Heart right ventricle (tissue), 16 donors: ENCODE results near the gene RAB11FIP5. TPM values are rescaled to one million over a fixed set of nuclear protein-coding genes. Genes with fewer than 3 reads are reported as not detected.
A peak's percentile ranks its signal among the peaks of the same experiment; 100 is the strongest.

ENCODE experiments used
- ATAC-seq, 8 donors: fragments of 200-7000 bp; cut with Tn5 transposase; one replicate each; pipeline ENCODE4 v1.9.1; 2020; ENCODE audit warnings: mild to moderate bottlenecking in 8 of 8, moderate library complexity in 8 of 8, moderate number of reproducible peaks in 1 of 8
- DNase-seq, 2 donors: peaks; one replicate each; pipeline ENCODE4 v3.0.0-alpha.2; 2020
- H3K27ac ChIP-seq, 10 donors: fragments of 200-600 bp; sonication (generic) in 2 of 10; one replicate each; pipeline versions ENCODE4 v1.5.0 to v1.8.0; 2020 to 2022; ENCODE audit warnings: mild to moderate bottlenecking in 3 of 10
- H3K27me3 ChIP-seq, 7 donors: fragments of 200-600 bp; one replicate each; pipeline ENCODE4 v1.8.0; 2021 to 2022; ENCODE audit warnings: mild to moderate bottlenecking in 2 of 7
- H3K36me3 ChIP-seq, 9 donors: fragments of 200-600 bp; sonication (generic) in 1 of 9; one replicate each; pipeline versions ENCODE4 v1.5.0 to v1.8.0; 2020 to 2022; ENCODE audit warnings: mild to moderate bottlenecking in 2 of 9
- H3K4me1 ChIP-seq, 9 donors: fragments of 200-600 bp; sonication (generic) in 1 of 9; one replicate each; pipeline versions ENCODE4 v1.5.0 to v1.8.0; 2020 to 2022; ENCODE audit warnings: mild to moderate bottlenecking in 4 of 9
- H3K4me3 ChIP-seq, 10 donors: fragments of 200-600 bp; sonication (generic) in 2 of 10; one replicate each; pipeline versions ENCODE4 v1.5.0 to v1.8.0; 2020 to 2022; ENCODE audit warnings: mild to moderate bottlenecking in 7 of 10, moderate library complexity in 2 of 10
- H3K9me3 ChIP-seq, 11 donors: fragments of 200-600 bp in 10 of 11; sonication (generic) in 2 of 11; one replicate each; pipeline versions ENCODE4 v1.5.0 to v1.8.0; 2013 to 2022; ENCODE audit warnings: mild to moderate bottlenecking in 2 of 11, control low read depth in 1 of 11, moderate library complexity in 1 of 11
- WGBS, 2 donors: extraction: QIAGEN DNeasy Blood & Tissue Kit; methylation state at CpG; one replicate each; pipeline ENCODE4 v1.1.7; 2013; ENCODE audit warnings: inconsistent platforms in 1 of 2; 5-methylcytosine and 5-hydroxymethylcytosine counted together
- intact Hi-C, 10 donors: fragments of 100-400 bp; cut with DNase I; formaldehyde crosslinking; loops; one replicate each; pipeline versions ENCODE4 v1.11.1 to v1.14.2; 2022
- polyA plus RNA-seq, 2 donors: library from polyadenylated mRNA; stranded (reverse); fragments of 200-250 nt; gene quantifications; one replicate each; pipeline ENCODE4 v1.2.3, GENCODE V29; 2013
- total RNA-seq, 10 donors: library from RNA; stranded (reverse); fragmentation: NEBNext Ultra II Directional in 3 of 10; extraction: Animal tissue kit (Norgen Biotek cat#: 25700) in 3 of 10; gene quantifications; one replicate each; pipeline versions ENCODE4 v1.2.1 to v1.2.4, GENCODE V29; 2021 to 2023
- TF ChIP-seq, protein P1 (sequence below), 9 donors: fragments of 200-600 bp; sonication (generic) in 2 of 9; IDR thresholded peaks; one replicate each; pipeline versions ENCODE4 v1.5.0 to v1.8.0; 2021 to 2022; ENCODE audit warnings: antibody characterized with exemption in 9 of 9, mild to moderate bottlenecking in 5 of 9, moderate library complexity in 1 of 9
- donor health status: Arrhythmogenic right ventricular cardiomyopathy.
- donor health status: ischemic (EF 13 %, LVEDD 7.1; RV severe dilation, severe dysfunction).
- donor health status: healthy with polysubstance abuse.
- donor health status: DM: no; HTN: yes; CAD: no.
- donor health status: DM: no; HTN: no; CAD: no.
- donor health status: ischemic (EF 25% LVEDD 6.9; RV normal size, moderate dysfunction).
- donor health status: ischemic (EF 25% LVEDD 5.7; RV mildly dilated, moderate dysfunction).
- donor health status: healthy.
- donor health status: DM: yes; HTN: yes; CAD: no.
- donor health status: Ischemic cardiomyopathy.
- donor health status: ischemic (EF 35%, LVEDD 5.7; RV mildly dilated, moderate dysfunction).
- donor health status: nonischemic (EF 11% LVEDD 7.7; RV severe dilation, severe dysfunction).
- donor health status: DM: yes; HTN: yes; CAD: no.
- donor health status: PGD.
- donor health status: ischemic (EF 29% LVEDD 5.4; RV normal size, mild dysfunction).
- donor health status: nonischemic (EF 23%, LVEDD 6.1; RV moderate dilation, normal function).

Gene RAB11FIP5
- total and polyA plus RNA-seq, 12 donors: 6.8 to 30.4 (median 22.3) TPM

- H3K4me1 ChIP-seq: peaks cover 5 to 56% (median 35%) of the 10 kb centered on the region in 9 donors
- no peaks in the 10 kb centered on the region for H3K27me3 ChIP-seq
- no peak for DNase-seq
- intact Hi-C loops: no loop called here
- 63 to 80% methylated on average over 2 of the region's 2 CpGs for WGBS, 2 donors
- H3K4me3 ChIP-seq: no peak overlapping the region
- no peaks in the 10 kb centered on the region for H3K9me3 ChIP-seq
- H3K36me3 ChIP-seq: no peaks in the 10 kb centered on the region
- peak overlapping the region in 1 of 10 donors; percentile 5 for H3K27ac ChIP-seq
- TF ChIP-seq, protein P1, sequence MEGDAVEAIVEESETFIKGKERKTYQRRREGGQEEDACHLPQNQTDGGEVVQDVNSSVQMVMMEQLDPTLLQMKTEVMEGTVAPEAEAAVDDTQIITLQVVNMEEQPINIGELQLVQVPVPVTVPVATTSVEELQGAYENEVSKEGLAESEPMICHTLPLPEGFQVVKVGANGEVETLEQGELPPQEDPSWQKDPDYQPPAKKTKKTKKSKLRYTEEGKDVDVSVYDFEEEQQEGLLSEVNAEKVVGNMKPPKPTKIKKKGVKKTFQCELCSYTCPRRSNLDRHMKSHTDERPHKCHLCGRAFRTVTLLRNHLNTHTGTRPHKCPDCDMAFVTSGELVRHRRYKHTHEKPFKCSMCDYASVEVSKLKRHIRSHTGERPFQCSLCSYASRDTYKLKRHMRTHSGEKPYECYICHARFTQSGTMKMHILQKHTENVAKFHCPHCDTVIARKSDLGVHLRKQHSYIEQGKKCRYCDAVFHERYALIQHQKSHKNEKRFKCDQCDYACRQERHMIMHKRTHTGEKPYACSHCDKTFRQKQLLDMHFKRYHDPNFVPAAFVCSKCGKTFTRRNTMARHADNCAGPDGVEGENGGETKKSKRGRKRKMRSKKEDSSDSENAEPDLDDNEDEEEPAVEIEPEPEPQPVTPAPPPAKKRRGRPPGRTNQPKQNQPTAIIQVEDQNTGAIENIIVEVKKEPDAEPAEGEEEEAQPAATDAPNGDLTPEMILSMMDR (IDR thresholded peaks at IDR 0.05): no peak
- ATAC-seq: no peak
Measured at GRCh38 chr2:73103018-73103542, 9.7 kb downstream of the RAB11FIP5 start.

DNA sequence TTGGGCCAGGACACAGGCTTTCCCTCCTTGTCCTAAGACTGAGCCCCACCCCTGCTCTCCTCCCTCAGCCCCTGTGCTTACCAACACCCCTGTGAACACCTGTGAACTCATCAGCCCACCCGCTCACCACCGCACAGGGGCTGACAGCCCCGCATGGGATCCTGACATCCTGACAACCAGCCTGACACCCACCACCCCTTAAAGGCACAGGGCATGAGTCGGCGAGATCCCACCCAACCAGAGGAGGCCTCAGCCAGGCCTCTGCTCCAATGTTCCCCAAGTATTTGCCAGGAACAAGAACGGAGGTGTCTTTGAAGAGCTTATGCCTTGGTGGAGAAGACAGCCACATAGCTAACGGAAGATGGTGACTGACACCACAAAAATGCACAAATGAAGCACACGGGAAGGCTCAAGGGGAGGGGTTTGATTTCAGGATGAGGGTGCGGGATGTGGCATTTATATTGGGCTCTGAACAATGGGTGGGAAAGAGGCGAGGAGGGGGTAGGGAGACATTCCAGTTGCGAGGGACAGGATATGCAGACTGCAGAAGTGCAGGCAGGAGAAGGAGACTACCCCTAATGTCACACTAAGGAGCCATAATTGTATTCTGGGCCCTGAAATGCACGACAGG, 11.0 kb downstream of the RAB11FIP5 start:
- intact Hi-C loops: no loop called here
- no peak for DNase-seq
- H3K27ac ChIP-seq: no peak overlapping the region
- peaks cover 3 to 43% (median 22%) of the 10 kb centered on the region in 9 donors for H3K4me1 ChIP-seq
- H3K9me3 ChIP-seq: no peaks in the 10 kb centered on the region
- no peak overlapping the region for H3K4me3 ChIP-seq
- no peaks in the 10 kb centered on the region for H3K36me3 ChIP-seq
- peak in 1 of 8 donors; percentile 28 for ATAC-seq
- no peaks in the 10 kb centered on the region for H3K27me3 ChIP-seq
- TF ChIP-seq, protein P1 (IDR thresholded peaks at IDR 0.05): no peak
- WGBS, 2 donors: 82 to 88% methylated on average over 12 of the region's 12 CpGs

GRCh38 chr2:73100956-73101355, 11.8 kb downstream of the RAB11FIP5 start:
- peaks cover 0 to 35% (median 14%) of the 10 kb centered on the region in 9 donors for H3K4me1 ChIP-seq

GRCh38 chr2:73099486-73099885, 13.3 kb downstream of the RAB11FIP5 start:
- H3K4me1 ChIP-seq: peaks cover 2 to 31% (median 16%) of the 10 kb centered on the region in 9 donors
- DNase-seq (no peak), ATAC-seq (no peak)
- intact Hi-C loops: no loop called here
- H3K4me3 ChIP-seq: no peak overlapping the region
- H3K9me3 ChIP-seq: no peaks in the 10 kb centered on the region
- WGBS, 2 donors: 94 to 96% methylated on average over 3 of the region's 3 CpGs
- TF ChIP-seq, protein P1 (IDR thresholded peaks at IDR 0.05): no peak
- H3K27me3 ChIP-seq: no peaks in the 10 kb centered on the region
- H3K27ac ChIP-seq: no peak overlapping the region
- no peaks in the 10 kb centered on the region for H3K36me3 ChIP-seq

More at GRCh38 chr2:73100956-73101355, 11.8 kb downstream of the RAB11FIP5 start:
- intact Hi-C loops: no loop called here
- DNase-seq (no peak), ATAC-seq (no peak)
- Histone ChIP-seq H3K9me3 (no peaks in the 10 kb centered on the region), H3K4me3 (no peak overlapping the region), H3K27me3 (no peaks in the 10 kb centered on the region), H3K27ac (no peak overlapping the region), H3K36me3 (no peaks in the 10 kb centered on the region)
- WGBS, 2 donors: 95% methylated on average over 4 of the region's 4 CpGs
- TF ChIP-seq, protein P1 (IDR thresholded peaks at IDR 0.05): no peak
